HEK293 (cell line): ENCODE results near the gene DNAJC5.
A peak's percentile ranks its signal among the peaks of the same experiment; 100 is the strongest.

Source experiments
- PATZ1 ChIP-seq: fragments of 450-650 bp; formaldehyde crosslinking; IDR thresholded peaks from 2 replicates; pipeline ENCODE4 v1.5.1; 2016; ENCODE audit warnings: missing biosample characterization, missing genetic modification characterization
- REST ChIP-seq: fragments of 450-650 bp; formaldehyde crosslinking; IDR thresholded peaks from 2 replicates; pipeline ENCODE4 v1.5.1; 2016; ENCODE audit warnings: missing biosample characterization, missing genetic modification characterization
- YY2 ChIP-seq: fragments of 450-650 bp; formaldehyde crosslinking; IDR thresholded peaks from 2 replicates; pipeline ENCODE4 v1.5.1; 2016; ENCODE audit warnings: missing biosample characterization, missing genetic modification characterization
- ZFP69B ChIP-seq: fragments of 450-650 bp; formaldehyde crosslinking; IDR thresholded peaks from 2 replicates; pipeline ENCODE4 v1.5.1; 2016; ENCODE audit warnings: missing biosample characterization, missing genetic modification characterization
- ZNF175 ChIP-seq: fragments of 450-650 bp; formaldehyde crosslinking; IDR thresholded peaks from 2 replicates; pipeline ENCODE4 v1.5.1; 2016; ENCODE audit warnings: missing biosample characterization, missing genetic modification characterization
- ZNF18 ChIP-seq: fragments of 450-650 bp; formaldehyde crosslinking; IDR thresholded peaks from 2 replicates; pipeline ENCODE4 v1.5.1; 2016; ENCODE audit warnings: missing biosample characterization, missing genetic modification characterization
- ZNF26 ChIP-seq: fragments of 450-650 bp; formaldehyde crosslinking; IDR thresholded peaks from 2 replicates; pipeline ENCODE4 v1.5.1; 2016; ENCODE audit warnings: missing biosample characterization, missing genetic modification characterization
- ZNF366 ChIP-seq: fragments of 450-650 bp; formaldehyde crosslinking; conservative IDR thresholded peaks from 2 replicates; pipeline ENCODE4 v1.5.1; 2016; ENCODE audit warnings: missing biosample characterization, missing genetic modification characterization
- ZNF391 ChIP-seq: fragments of 450-650 bp; formaldehyde crosslinking; IDR thresholded peaks from 2 replicates; pipeline ENCODE4 v1.5.1; 2016; ENCODE audit warnings: low read depth, missing biosample characterization, missing genetic modification characterization, borderline replicate concordance
- ZNF398 ChIP-seq: fragments of 450-650 bp; formaldehyde crosslinking; IDR thresholded peaks from 2 replicates; pipeline ENCODE4 v1.5.1; 2017; ENCODE audit warnings: missing biosample characterization, missing genetic modification characterization
- ZNF518A ChIP-seq: fragments of 450-650 bp; formaldehyde crosslinking; conservative IDR thresholded peaks from 2 replicates; pipeline ENCODE4 v1.5.1; 2016; ENCODE audit warnings: low read depth, missing biosample characterization, missing genetic modification characterization
- ZNF585B ChIP-seq: fragments of 450-650 bp; formaldehyde crosslinking; IDR thresholded peaks from 2 replicates; pipeline ENCODE4 v1.5.1; 2016; ENCODE audit warnings: missing biosample characterization, missing genetic modification characterization
- ZNF596 ChIP-seq: fragments of 450-650 bp; IDR thresholded peaks from 2 replicates; pipeline ENCODE4 v1.5.0; 2018; ENCODE audit warnings: missing biosample characterization, mild to moderate bottlenecking, missing genetic modification characterization, moderate library complexity
- ZNF704 ChIP-seq: fragments of 450-650 bp; formaldehyde crosslinking; IDR thresholded peaks from 2 replicates; pipeline ENCODE4 v1.5.1; 2016; ENCODE audit warnings: missing biosample characterization, missing genetic modification characterization
- ZSCAN5A ChIP-seq: fragments of 450-650 bp; formaldehyde crosslinking; IDR thresholded peaks from 2 replicates; pipeline ENCODE4 v1.5.1; 2016; ENCODE audit warnings: missing biosample characterization, missing genetic modification characterization

Gene DNAJC5

GRCh38 chr20:63973636-63974401 is 78.9 kb downstream of the DNAJC5 start (continued):
- no peak for TF ChIP-seq ZNF518A (tag by site-specific recombination)
- TF ChIP-seq ZNF585B: no peak
- no peak for TF ChIP-seq ZNF26 (tag by site-specific recombination)
- 0 out of 2 replicates have a peak, but pooled peaks have one; percentile 36 for TF ChIP-seq ZNF391 (tag by site-specific recombination)
- TF ChIP-seq PATZ1 (tag by site-specific recombination): peak; percentile 59
- peak; percentile 71 for TF ChIP-seq REST (tag by site-specific recombination)
- TF ChIP-seq ZNF398: no peak
- TF ChIP-seq YY2 (tag by site-specific recombination): no peak
- no peak for TF ChIP-seq ZNF175
- no peak for TF ChIP-seq ZNF366 (tag by site-specific recombination)
- TF ChIP-seq ZNF18: no peak
- peak; percentile 54; the same call in 1 of the 2 replicates for TF ChIP-seq ZFP69B
- TF ChIP-seq ZSCAN5A (tag by site-specific recombination): no peak
- TF ChIP-seq ZNF704: no peak
- TF ChIP-seq ZNF596: 0 out of 2 replicates have a peak, but pooled peaks have one; percentile 28
